ENCODE results near the gene CDCA7.
"Not testable (repeated sequence)": the region's sequence is repeated elsewhere in the genome, so short reads cannot be mapped to it uniquely, and the experiment has no call there.

CDCA7 gene

DNA sequence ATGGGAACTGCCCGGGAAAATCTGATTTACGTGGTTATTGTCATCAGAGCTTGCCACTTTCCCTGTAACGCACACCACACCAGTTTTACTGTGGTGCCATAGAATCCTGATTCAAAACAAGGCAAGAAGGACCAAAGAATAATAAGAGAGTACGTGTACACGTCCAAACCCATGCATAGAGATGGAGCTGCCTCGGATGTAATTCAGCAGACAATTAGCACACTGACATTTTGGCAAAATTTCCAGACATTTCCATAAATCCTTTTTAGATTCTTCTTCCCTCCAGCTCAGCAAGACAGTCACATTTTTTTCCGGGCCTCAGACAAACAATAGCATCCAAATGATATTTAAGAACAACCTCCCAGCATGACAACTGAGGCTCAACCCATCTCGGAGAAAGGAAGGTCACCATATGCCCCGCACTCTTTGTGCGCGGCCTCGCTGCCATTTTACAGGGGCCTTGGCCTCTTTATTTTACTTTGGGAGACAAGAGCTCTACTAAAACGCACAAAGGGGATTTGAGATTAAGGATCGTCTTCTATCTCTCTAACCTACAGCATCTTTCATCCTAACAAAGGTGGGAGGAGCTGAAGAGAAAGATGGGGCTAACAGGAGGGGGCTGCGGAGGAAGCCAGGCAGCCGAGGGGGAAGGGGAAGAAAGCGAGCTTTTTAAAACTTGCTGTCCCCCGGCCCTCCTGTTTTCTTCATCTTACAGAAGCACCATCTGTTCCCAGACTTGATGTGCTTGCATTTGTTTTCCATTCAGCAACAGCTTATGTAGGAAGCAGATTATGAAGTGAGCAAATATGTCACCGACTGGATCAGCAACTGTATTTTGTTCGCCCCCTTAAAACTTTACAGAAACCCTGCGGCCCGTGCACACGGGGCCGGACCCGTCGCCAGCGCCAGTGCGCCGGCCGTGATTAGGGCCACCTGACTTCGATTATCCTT lies 61.0 kb downstream of the CDCA7 start:
- no peak for DNase-seq (ENCODE audit: extremely low read depth, low read depth)
- TF ChIP-seq, protein P1, sequence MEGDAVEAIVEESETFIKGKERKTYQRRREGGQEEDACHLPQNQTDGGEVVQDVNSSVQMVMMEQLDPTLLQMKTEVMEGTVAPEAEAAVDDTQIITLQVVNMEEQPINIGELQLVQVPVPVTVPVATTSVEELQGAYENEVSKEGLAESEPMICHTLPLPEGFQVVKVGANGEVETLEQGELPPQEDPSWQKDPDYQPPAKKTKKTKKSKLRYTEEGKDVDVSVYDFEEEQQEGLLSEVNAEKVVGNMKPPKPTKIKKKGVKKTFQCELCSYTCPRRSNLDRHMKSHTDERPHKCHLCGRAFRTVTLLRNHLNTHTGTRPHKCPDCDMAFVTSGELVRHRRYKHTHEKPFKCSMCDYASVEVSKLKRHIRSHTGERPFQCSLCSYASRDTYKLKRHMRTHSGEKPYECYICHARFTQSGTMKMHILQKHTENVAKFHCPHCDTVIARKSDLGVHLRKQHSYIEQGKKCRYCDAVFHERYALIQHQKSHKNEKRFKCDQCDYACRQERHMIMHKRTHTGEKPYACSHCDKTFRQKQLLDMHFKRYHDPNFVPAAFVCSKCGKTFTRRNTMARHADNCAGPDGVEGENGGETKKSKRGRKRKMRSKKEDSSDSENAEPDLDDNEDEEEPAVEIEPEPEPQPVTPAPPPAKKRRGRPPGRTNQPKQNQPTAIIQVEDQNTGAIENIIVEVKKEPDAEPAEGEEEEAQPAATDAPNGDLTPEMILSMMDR (IDR thresholded peaks at IDR 0.05; ENCODE audit: low read depth, low read length), result no peak

DNA sequence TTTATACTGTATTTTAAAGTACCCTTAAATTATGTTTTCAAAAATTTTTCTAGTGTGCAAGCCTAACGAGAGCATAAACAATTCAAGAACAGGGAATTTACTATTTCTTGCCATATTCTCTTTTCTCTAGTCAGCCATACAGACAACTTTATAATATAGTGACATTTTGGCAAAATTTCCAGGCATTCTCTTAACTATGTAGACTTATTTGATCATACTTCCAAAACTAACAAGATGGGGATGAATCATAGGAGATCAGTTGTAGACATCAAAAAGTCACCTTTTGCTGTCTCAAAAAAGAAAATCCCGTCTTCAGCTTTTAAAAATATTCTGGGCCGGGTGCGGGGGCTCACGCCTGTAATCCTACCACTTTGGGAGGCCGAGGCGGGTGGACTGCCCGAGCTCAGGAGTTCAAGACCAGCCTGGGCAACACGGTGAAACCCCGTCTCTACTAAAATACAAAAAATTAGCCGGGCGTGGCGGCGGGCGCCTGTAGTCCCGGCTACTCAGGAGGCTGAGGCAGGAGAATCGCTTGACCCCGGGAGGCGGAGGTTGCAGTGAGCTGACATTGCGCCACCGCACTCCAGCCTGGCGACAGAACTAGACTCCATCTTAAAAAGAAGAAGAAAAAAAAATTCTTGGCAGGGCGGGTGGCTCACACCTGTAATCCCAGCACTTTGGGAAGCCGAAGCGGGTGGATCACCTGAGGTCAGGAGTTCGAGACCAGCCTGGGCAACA lies 61.9 kb downstream of the CDCA7 start:
- not testable (repeated sequence) for DNase-seq (ENCODE audit: extremely low read depth, low read depth)

DNA sequence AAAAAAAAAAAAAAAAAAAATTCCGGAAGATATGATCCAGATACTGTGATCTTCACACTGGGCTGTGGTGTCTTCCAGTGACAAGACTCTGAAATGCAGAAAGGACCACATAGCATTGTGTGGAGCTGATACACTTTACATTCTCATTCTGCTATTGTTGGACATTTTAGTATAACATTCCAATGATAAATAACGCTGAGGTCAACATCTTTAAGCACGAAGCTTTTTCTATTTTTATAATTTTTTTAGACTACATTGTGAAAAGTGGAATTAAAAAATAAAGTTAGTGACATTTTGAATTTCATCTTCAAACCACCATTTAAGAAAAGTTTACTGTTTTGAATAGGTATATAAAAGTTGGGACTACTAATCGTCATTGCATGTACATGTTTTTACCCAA lies 62.7 kb downstream of the CDCA7 start:
- no peak for DNase-seq (ENCODE audit: extremely low read depth, low read depth)
- TF ChIP-seq, protein P1 (IDR thresholded peaks at IDR 0.05; ENCODE audit: low read depth, low read length), result no peak

DNA sequence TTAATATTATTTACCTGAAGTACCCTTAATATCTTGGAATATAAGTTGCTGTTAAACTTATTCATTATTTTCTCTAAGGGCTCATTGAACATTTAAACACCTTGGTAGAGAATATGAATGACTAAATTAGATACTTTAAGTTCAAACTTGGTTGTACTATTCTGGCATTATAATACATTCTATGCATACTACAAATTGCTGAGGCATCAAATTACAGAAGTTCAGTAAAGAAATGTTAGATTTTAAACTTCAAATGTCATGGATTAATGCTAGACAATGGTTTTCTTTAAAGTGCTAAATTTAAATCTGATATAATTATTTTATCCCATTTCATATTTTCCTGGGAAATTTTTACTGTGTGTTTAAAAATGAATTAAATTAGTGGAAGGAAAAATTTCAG lies 63.1 kb downstream of the CDCA7 start:
- TF ChIP-seq, protein P1 (IDR thresholded peaks at IDR 0.05; ENCODE audit: low read depth, low read length), result no peak
- DNase-seq (ENCODE audit: extremely low read depth, low read depth), result no peak

All from AG09319 (cell line).